HG03139 (cell line): Measurements from ENCODE around the gene ATP5MG.
A peak's percentile ranks its signal among the peaks of the same experiment; 100 is the strongest.

Source experiments
- ATAC-seq: cut with Tn5 transposase; IDR thresholded peaks from one replicate; pipeline ENCODE4 v1.9.1; 2021; ENCODE audit not compliant: unreplicated experiment

ATP5MG gene

GRCh38 chr11:118441770-118442275, 40.4 kb downstream of the ATP5MG start:
- no peak for ATAC-seq

DNA sequence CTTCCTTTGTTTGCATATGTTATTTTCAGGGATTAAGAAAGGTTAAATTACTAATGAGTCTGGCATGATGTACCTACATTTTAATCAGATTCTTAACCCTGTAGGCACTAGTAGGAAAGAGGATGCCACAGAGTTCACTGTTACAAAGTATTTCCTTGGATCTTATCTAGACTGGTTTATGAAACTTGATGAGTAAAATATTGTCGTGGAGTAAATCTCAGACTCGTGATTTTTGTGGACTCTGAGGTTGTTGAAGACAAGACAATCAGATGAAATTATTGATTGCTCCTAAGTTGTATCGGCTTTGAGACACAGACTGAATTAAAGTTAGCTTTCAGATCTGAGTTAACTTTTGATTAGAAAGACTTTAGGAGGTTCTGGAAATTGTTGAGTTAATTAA, 40.9 kb downstream of the ATP5MG start:
- ATAC-seq = no peak

GRCh38 chr11:118442908-118443589, 41.6 kb downstream of the ATP5MG start:
- ATAC-seq = no peak

DNA sequence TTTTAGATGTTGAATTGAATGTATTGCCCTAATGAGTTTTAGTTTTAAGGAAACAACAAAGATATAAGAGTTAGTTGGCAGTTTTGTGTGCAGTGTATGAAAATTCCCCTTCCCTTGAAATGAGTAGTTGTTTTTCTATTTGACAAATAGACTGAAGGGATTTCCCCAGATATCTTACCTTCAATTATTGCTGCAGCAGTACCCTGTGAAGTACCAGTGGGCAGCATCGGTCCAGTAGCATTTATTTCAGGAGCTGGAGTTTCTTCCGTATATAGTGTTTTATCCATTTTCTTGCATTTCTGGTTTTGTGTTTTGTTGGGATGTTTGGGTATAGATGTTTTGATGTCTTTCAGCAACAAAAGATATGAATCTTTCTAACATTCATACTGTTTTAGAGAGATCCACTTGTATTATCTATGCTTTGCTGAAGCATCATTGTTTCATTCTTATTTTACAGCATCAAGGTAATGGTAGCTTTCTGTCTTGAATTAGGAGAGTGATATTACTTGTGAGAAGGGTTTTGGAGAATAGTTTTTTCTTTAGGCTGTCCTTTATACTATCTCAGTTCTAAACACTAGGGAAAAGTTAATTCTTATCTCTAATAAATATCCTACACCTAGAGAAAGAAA, 42.3 kb downstream of the ATP5MG start:
- no peak for ATAC-seq

DNA sequence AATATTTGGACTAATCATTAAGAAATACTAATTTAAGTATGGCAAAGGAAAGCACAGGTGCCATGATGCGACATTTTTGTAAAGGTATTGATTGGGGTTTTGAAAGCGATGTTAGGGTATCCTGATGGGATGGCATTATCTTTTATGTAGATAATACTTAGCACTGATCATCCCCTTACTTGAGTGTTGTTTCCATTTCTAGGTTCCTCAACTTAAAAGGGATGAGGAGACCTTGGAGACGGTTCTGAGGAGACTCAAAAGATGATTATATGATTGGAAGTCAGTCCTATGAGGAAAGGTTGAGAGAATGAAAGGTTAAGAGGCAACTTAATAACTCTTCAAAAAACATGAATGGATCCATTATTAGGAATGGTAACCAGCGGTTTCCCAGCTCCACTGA, 46.0 kb downstream of the ATP5MG start:
- no peak for ATAC-seq

DNA sequence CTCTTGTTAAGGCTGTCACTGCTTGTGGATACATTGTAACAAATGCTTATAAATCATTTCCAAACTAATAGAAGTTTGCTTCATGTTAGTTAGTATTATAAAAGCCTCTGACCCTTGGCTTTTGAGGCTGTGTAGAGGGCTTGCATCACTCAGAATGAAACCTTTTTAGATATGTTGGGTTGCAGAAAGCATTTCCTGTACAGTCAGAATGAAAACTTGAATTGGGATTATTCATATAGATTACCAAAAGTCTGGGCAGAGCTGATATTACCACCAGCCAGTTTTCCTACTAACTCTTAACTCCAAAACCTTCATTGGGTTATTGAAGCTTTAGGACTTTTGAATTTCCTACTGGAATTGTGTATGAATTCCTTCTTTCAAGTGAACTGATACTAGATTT, 46.9 kb downstream of the ATP5MG start:
- peak; percentile 71 for ATAC-seq

GRCh38 chr11:118449316-118449918, 48.0 kb downstream of the ATP5MG start:
- no peak for ATAC-seq

DNA sequence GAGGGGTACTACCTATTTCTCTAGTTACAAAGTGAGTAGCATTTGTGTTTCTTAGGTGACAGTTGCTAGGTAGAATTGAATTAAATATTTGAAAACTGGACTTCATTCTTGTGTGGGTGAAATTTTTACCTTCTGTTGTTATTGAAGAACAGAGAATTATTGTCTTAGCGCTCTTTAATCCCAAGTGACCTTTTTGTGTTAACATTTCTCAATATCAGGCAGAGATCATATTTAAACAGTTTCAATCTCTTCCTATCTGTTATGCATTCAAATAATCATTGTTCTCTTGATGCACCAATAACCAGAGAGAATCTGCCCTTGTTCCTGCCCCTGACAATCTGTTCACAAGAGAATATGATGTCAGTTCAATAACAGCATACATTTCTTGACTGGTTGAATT, 49.0 kb downstream of the ATP5MG start:
- ATAC-seq = no peak
